CD4-positive, alpha-beta T cell (primary cell): ENCODE data around the gene P3H2. TPM values are rescaled to one million over a fixed set of nuclear protein-coding genes. Genes with fewer than 3 reads are reported as not detected.

Experiments
- ATAC-seq: fragments of 200-7000 bp; cut with Tn5 transposase; one replicate; pipeline ENCODE4 v1.10.0; 2022; ENCODE audit warnings: mild to moderate bottlenecking; ENCODE audit not compliant: poor library complexity
- CTCF ChIA-PET: fragments of 350-600 bp; sonication (Branson Sonifier 250); formaldehyde crosslinking; loops from one replicate; lab custom pipeline; 2021; ENCODE audit warnings: antibody characterized with exemption, inconsistent platforms; lab: Charles Lee
- POLR2A ChIA-PET: fragments of 350-600 bp; sonication (Branson Sonifier 250); formaldehyde crosslinking; loops from one replicate; lab custom pipeline; 2021; ENCODE audit warnings: antibody characterized with exemption, inconsistent platforms; lab: Charles Lee
- DNase-seq, 14 experiments: peaks; one replicate each; pipeline ENCODE4 v3.0.0-alpha.2; 2013 to 2020; ENCODE audit warnings: mixed read lengths in 2 of 14
- H3K27ac ChIP-seq, 2 donors: one replicate each; pipeline versions ENCODE4 v1.5.1 to v1.7.0; 2013; ENCODE audit warnings: low read length in 2 of 2, low read depth in 1 of 2, mild to moderate bottlenecking in 1 of 2
- H3K27me3 ChIP-seq, 2 experiments: 1 replicate in 1 of 2; 2 replicates in 1 of 2; pipeline versions ENCODE4 v1.6.1 to v1.7.0; 2013; ENCODE audit warnings: low read length in 2 of 2, control low read depth in 1 of 2, mild to moderate bottlenecking in 1 of 2, moderate library complexity in 1 of 2; ENCODE audit not compliant: insufficient read depth in 2 of 2, control insufficient read depth in 1 of 2
- H3K36me3 ChIP-seq: one replicate; pipeline ENCODE4 v1.6.1; 2013; ENCODE audit warnings: low read length, control low read depth; ENCODE audit not compliant: insufficient read depth
- H3K4me1 ChIP-seq: one replicate; pipeline ENCODE4 v1.6.1; 2013; ENCODE audit warnings: low read length, control low read depth; ENCODE audit not compliant: insufficient read depth
- H3K4me3 ChIP-seq: one replicate; pipeline ENCODE4 v1.5.1; 2013; ENCODE audit warnings: mild to moderate bottlenecking, low read length, moderate library complexity
- H3K9me3 ChIP-seq, 2 experiments: 1 replicate in 1 of 2; 2 replicates in 1 of 2; pipeline versions ENCODE4 v1.6.1 to v1.7.0; 2013; ENCODE audit warnings: low read length in 2 of 2, mild to moderate bottlenecking in 2 of 2, control low read depth in 1 of 2, moderate library complexity in 1 of 2; ENCODE audit not compliant: control insufficient read depth in 1 of 2, insufficient read depth in 1 of 2
- H3K27ac Mint-ChIP-seq: one replicate; pipeline ENCODE4 v1.8.0; 2020; ENCODE audit warnings: mixed read lengths
- H3K27me3 Mint-ChIP-seq: one replicate; pipeline ENCODE4 v1.8.0; 2021; ENCODE audit warnings: mixed read lengths
- H3K36me3 Mint-ChIP-seq: one replicate; pipeline ENCODE4 v1.8.0; 2021; ENCODE audit warnings: low read depth, mixed read lengths
- H3K4me1 Mint-ChIP-seq: one replicate; pipeline ENCODE4 v1.8.0; 2021; ENCODE audit warnings: low read depth, mixed read lengths
- H3K4me3 Mint-ChIP-seq: one replicate; pipeline ENCODE4 v1.8.0; 2020; ENCODE audit warnings: mild to moderate bottlenecking, mixed read lengths
- H3K9me3 Mint-ChIP-seq: one replicate; pipeline ENCODE4 v1.8.0; 2020; ENCODE audit warnings: mixed read lengths
- CTCF ChIP-seq: fragments of 200-600 bp; IDR thresholded peaks from one replicate; pipeline ENCODE4 v1.8.0; 2022; ENCODE audit warnings: antibody characterized with exemption, mild to moderate bottlenecking
- intact Hi-C, 2 experiments: fragments of 100-400 bp; cut with DNase I in 1 of 2; cut with micrococcal nuclease in 1 of 2; formaldehyde crosslinking; loops; one replicate each; pipeline versions ENCODE4 v1.15.1 to v1.9.0; 2023 to 2025; cut with DNase I, micrococcal nuclease
- total RNA-seq, 174 experiments: library from RNA in 2 of 174; stranded (reverse) in 2 of 174; gene quantifications; one replicate each; pipeline ENCODE4 v1.2.3 and lab custom pipeline; 2021 to 2026

The P3H2 gene
- total RNA-seq, 2 experiments from 2014 or later: not detected

- DNase-seq: no peak
- Mint-ChIP-seq H3K27ac (no peak overlapping the region), H3K4me1 (no peaks in the 10 kb centered on the region), H3K9me3 (no peaks in the 10 kb centered on the region), H3K36me3 (no peaks in the 10 kb centered on the region), H3K4me3 (no peak overlapping the region), H3K27me3 (peaks cover 51% of the 10 kb centered on the region)
- no peaks in the 10 kb centered on the region for H3K36me3 ChIP-seq
- H3K4me3 ChIP-seq: no peak overlapping the region
- CTCF ChIA-PET: no interaction called here
- peaks cover 0 to 3% of the 10 kb centered on the region in 2 experiments for H3K27me3 ChIP-seq
- no peaks in the 10 kb centered on the region for H3K4me1 ChIP-seq
- intact Hi-C loops: no loop called here
- POLR2A ChIA-PET: no interaction called here
- H3K9me3 ChIP-seq: no peaks in the 10 kb centered on the region
- no peak overlapping the region for H3K27ac ChIP-seq
- ATAC-seq: no peak
- no peak for TF ChIP-seq CTCF
These were observed 100.9 kb downstream of the P3H2 start for GRCh38 chr3:190019844-190020243.

- intact Hi-C loops: no loop called here
- ChIA-PET POLR2A (no interaction called here), CTCF (no interaction called here)
- H3K4me1 ChIP-seq: no peaks in the 10 kb centered on the region
- no peaks in the 10 kb centered on the region for H3K9me3 ChIP-seq
- Mint-ChIP-seq H3K4me3 (no peak overlapping the region), H3K4me1 (no peaks in the 10 kb centered on the region), H3K27me3 (peaks cover 59% of the 10 kb centered on the region), H3K9me3 (no peaks in the 10 kb centered on the region), H3K27ac (no peak overlapping the region), H3K36me3 (no peaks in the 10 kb centered on the region)
- no peak for ATAC-seq
- no peak overlapping the region for H3K27ac ChIP-seq
- no peak for DNase-seq
- no peaks in the 10 kb centered on the region for H3K36me3 ChIP-seq
- no peak overlapping the region for H3K4me3 ChIP-seq
- TF ChIP-seq CTCF: no peak
- no peaks in the 10 kb centered on the region for H3K27me3 ChIP-seq
These were observed 101.7 kb downstream of the P3H2 start for GRCh38 chr3:190019006-190019405.

- ChIA-PET POLR2A (no interaction called here), CTCF (no interaction called here)
- ATAC-seq (no peak), DNase-seq (no peak)
- H3K9me3 ChIP-seq: no peaks in the 10 kb centered on the region
- Mint-ChIP-seq H3K36me3 (no peaks in the 10 kb centered on the region), H3K27me3 (peaks cover 61% of the 10 kb centered on the region), H3K9me3 (no peaks in the 10 kb centered on the region), H3K4me1 (no peaks in the 10 kb centered on the region), H3K4me3 (no peak overlapping the region), H3K27ac (no peak overlapping the region)
- no peaks in the 10 kb centered on the region for H3K27me3 ChIP-seq
- H3K27ac ChIP-seq: no peak overlapping the region
- no peaks in the 10 kb centered on the region for H3K4me1 ChIP-seq
- intact Hi-C loops: no loop called here
- no peaks in the 10 kb centered on the region for H3K36me3 ChIP-seq
- TF ChIP-seq CTCF: no peak
- no peak overlapping the region for H3K4me3 ChIP-seq
These were observed 102.2 kb downstream of the P3H2 start for GRCh38 chr3:190018460-190018859.
